GM06990 (cell line): ENCODE results near the gene SHH.

ENCODE experiments used
- DNase-seq: peaks from one replicate; pipeline ENCODE4 v3.0.0-alpha.2; 2011; ENCODE audit not compliant: insufficient read length; ENCODE audit errors: extremely low read depth
- H3K27me3 ChIP-seq: replicated peaks from 2 replicates; pipeline ENCODE4 v1.6.0; 2011; ENCODE audit warnings: low read length; ENCODE audit not compliant: control insufficient read depth, insufficient read depth
- H3K36me3 ChIP-seq: 2 replicates; pipeline ENCODE4 v1.5.1; 2011; ENCODE audit warnings: low read length; ENCODE audit not compliant: control insufficient read depth, insufficient read depth
- H3K4me3 ChIP-seq: replicated peaks from 2 replicates; pipeline ENCODE4 v1.5.1; 2011; ENCODE audit warnings: low read depth, mild to moderate bottlenecking, control low read depth, low read length
- TF ChIP-seq, protein P1 (sequence below): IDR thresholded peaks from 2 replicates; pipeline ENCODE4 v1.5.1; 2011; ENCODE audit warnings: low read length, control low read depth, mild to moderate bottlenecking, inconsistent platforms; ENCODE audit not compliant: insufficient read depth, poor library complexity, severe bottlenecking

SHH gene

DNA sequence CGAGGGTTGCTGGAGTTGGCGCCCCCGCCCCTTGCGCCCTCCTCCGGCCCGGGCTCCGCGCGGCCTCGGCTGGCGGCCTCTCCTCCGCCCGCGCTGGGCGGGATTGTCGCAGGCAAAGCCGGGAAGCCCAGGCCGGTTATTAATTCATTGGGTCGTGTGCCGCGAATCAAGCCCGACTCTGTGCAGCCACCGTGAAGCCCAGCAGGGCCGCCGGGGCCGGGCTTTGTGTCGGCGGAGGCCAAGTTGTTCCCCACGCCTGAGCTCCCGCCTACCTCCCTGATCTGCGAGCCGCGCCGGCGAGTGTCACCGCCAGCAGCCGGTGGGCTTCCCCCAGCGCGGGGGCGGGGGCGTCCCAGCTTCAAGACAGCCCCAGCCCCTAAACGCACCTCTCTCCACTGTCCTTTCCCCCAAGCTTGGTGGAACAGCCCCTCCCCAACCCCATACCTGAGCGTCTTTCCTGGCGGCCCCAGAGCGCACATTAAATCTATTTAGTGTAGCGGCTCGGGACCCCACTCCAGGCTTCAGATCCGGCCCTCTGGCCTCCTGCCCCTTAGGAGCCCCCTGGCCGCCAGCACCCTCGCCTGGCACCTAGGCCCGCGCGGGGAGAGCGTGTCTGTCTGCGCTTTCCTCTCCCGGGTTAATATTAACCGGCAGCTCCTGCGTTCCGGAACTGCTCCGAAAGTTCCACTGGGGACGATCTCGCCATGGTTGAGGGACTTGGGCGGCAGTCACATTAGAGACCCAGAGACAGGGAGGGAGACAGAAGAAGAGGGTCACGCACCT is 3.5 kb downstream of the SHH start:
- H3K36me3 ChIP-seq: no peaks in the 10 kb centered on the region
- H3K27me3 ChIP-seq: peaks cover 7% of the 10 kb centered on the region
- TF ChIP-seq, protein P1, sequence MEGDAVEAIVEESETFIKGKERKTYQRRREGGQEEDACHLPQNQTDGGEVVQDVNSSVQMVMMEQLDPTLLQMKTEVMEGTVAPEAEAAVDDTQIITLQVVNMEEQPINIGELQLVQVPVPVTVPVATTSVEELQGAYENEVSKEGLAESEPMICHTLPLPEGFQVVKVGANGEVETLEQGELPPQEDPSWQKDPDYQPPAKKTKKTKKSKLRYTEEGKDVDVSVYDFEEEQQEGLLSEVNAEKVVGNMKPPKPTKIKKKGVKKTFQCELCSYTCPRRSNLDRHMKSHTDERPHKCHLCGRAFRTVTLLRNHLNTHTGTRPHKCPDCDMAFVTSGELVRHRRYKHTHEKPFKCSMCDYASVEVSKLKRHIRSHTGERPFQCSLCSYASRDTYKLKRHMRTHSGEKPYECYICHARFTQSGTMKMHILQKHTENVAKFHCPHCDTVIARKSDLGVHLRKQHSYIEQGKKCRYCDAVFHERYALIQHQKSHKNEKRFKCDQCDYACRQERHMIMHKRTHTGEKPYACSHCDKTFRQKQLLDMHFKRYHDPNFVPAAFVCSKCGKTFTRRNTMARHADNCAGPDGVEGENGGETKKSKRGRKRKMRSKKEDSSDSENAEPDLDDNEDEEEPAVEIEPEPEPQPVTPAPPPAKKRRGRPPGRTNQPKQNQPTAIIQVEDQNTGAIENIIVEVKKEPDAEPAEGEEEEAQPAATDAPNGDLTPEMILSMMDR: no peak
- DNase-seq: no peak
- H3K4me3 ChIP-seq: no peak overlapping the region

DNA sequence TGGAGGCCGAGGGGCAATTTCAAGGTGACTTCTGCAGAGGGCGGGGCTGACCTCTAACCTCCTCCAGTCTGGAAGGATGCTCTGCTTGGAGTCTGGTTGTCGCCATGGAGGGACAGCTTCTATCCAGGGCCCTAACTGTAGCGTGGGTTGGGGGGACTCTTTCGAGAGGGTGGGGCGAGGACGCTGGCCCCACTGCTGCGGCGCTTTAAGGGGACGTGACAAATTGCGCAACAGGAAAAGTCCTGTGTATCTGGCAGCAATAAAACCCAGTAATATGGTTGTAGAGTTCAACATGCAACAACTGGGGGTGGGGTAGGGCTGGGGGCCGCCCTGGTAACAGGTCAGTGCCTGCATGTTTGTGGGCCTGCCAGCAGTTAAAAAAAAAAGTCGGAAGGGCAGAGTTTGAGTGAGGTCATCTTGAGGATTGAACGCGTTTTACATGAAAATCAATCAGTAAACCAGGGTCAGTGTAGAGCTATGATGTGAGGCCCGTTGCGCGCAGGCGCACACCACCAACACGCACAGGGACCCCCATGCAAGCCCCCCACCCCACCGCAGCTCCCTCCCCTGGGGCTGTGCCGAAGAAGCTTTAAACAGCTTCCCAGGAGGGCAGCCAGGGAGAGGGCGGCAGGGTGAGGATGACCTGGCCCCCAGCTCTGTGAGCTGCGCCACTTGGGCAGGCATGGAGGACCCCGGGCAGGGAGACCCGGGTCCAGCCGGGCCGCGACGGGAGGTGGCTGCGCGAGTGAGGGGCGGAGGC is 4.3 kb downstream of the SHH start:
- peaks cover 7% of the 10 kb centered on the region for H3K27me3 ChIP-seq
- TF ChIP-seq, protein P1: no peak
- no peak overlapping the region for H3K4me3 ChIP-seq
- DNase-seq: no peak
- H3K36me3 ChIP-seq: no peaks in the 10 kb centered on the region

DNA sequence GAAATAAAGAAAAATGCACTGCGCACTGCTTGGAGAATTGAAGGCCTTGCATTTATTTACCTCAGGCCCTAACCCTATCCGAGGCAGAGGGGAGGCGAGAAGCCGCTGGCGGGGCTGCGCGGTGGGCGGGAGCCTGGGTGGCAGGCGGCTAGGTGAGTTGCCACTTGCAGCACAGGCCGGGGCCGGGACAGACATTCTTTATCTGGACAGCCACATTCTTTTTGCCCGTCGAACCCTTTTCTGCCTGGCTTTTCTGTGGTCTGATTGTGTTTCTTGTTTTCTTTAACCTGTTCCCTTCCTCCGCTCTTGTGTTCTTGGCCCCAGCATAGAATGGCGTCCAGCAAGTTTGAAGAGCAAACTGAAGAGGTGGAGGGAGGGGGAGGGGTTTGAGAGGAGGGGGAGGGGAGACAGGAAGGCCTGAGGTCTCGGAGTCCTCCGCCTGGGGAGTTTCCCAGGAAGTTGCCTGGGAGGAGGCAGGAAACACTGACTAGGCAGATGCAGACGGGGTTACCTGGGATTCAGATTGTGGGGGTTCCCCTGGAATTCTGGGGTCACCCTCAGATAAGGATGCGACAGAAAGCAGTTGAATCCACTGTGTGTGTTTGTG is 5.1 kb downstream of the SHH start:
- DNase-seq: no peak
- TF ChIP-seq, protein P1: no peak
- H3K4me3 ChIP-seq: no peak overlapping the region
- peaks cover 7% of the 10 kb centered on the region for H3K27me3 ChIP-seq
- no peaks in the 10 kb centered on the region for H3K36me3 ChIP-seq

DNA sequence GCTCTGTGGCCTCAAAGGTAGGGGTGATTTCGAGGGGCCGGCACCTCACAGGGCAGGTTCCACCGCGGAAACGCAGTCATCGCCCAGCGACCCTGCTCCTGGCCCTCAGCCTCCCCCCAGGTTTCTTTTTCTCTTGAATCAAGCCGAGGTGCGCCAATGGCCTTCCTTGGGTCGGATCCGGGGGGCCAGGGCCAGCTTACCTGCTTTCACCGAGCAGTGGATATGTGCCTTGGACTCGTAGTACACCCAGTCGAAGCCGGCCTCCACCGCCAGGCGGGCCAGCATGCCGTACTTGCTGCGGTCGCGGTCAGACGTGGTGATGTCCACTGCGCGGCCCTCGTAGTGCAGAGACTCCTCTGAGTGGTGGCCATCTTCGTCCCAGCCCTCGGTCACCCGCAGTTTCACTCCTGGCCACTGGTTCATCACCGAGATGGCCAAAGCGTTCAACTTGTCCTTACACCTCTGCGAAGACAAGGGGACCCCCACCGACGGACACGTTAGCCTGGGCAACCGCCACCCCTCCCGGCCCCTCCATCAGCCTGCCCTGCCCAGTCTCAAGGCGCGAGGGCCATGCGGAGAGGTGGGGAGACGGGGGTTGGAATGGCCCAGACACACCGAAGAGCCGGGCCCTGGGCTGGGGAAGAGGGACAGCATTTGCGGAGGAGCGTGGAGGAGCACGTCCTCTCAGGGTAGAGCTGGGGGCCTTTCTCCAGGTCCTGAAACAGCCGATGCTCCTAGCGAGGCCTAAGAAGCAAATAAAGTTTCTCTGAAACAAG is 6.0 kb downstream of the SHH start:
- H3K27me3 ChIP-seq: peaks cover 6% of the 10 kb centered on the region

DNA sequence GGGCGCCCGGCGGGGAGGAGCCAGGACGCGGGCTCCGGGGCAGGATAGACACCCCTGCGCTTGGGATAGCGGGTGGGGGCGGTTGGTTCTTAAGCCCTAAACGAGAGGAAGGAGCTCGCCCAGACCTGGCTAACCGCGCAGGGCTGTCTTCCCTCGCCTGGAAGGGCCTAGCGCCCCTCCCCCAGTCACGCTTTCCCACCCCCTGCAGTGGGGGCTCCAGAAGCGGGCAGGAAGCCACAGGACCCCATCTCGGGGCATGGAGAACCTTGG is 6.5 kb downstream of the SHH start:
- H3K27me3 ChIP-seq: peaks cover 5% of the 10 kb centered on the region
- H3K36me3 ChIP-seq: no peaks in the 10 kb centered on the region
- H3K4me3 ChIP-seq: no peak overlapping the region
- DNase-seq: no peak
- TF ChIP-seq, protein P1: no peak

More for the DNA sequence above, 6.0 kb downstream of the SHH start:
- DNase-seq: no peak
- TF ChIP-seq, protein P1: no peak
- no peak overlapping the region for H3K4me3 ChIP-seq
- H3K36me3 ChIP-seq: no peaks in the 10 kb centered on the region
